GM10266 (cell line): ENCODE results near the gene PPM1M.

Source experiments
- DNase-seq: peaks from one replicate; pipeline ENCODE4 v3.0.0; 2012; ENCODE audit errors: extremely low spot score
- TF ChIP-seq, protein P1 (sequence below): IDR thresholded peaks from 2 replicates; pipeline ENCODE4 v1.5.1; 2012; ENCODE audit warnings: mild to moderate bottlenecking, low read depth; ENCODE audit not compliant: control insufficient read depth, insufficient read depth; ENCODE audit errors: missing control alignments

Gene PPM1M

DNA sequence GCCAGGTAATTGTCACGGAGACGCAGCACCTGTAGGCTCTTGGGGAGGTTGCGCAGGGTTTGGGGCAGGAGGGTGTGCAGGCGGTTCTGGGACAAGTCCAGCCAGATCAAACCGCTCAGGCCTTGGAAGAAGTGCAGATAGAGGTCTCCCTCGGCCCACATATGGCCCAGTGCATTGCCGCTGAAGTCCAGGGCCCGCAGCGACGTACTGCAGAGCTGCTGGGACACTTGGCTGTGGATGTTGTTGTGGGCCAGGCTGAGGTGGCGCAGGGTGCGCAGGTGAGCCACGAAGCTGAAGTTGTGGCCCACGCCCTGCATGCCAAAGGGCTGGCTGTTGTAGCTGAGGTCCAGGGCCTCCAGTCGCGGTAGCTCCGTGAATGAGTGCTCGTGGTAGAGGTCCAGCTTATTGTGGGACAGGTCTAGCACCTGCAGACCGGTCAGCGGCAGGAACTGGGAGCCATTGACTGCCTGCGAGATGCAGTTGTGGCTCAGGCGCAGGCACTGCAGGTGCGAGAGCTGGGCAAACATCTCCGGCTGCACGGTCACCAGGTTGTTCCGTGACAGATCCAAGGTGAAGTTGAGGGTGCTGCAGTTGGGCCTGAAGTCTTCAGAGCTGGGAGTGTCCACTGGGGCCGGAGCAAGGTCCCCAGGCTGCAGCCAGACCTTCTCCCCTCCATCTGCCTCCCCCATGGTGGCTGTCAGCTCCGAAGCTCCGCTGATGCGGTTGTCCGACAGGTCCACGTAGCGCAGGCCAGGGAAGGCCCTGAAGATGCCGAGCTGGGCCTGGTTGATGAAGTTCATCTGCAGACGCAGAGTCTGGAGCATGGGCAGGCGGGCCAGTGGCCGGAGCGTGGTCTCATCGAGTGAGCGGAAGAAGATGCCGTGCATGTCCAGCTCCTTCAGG, 23.0 kb upstream of the PPM1M start:
- DNase-seq: no peak
- TF ChIP-seq, protein P1, sequence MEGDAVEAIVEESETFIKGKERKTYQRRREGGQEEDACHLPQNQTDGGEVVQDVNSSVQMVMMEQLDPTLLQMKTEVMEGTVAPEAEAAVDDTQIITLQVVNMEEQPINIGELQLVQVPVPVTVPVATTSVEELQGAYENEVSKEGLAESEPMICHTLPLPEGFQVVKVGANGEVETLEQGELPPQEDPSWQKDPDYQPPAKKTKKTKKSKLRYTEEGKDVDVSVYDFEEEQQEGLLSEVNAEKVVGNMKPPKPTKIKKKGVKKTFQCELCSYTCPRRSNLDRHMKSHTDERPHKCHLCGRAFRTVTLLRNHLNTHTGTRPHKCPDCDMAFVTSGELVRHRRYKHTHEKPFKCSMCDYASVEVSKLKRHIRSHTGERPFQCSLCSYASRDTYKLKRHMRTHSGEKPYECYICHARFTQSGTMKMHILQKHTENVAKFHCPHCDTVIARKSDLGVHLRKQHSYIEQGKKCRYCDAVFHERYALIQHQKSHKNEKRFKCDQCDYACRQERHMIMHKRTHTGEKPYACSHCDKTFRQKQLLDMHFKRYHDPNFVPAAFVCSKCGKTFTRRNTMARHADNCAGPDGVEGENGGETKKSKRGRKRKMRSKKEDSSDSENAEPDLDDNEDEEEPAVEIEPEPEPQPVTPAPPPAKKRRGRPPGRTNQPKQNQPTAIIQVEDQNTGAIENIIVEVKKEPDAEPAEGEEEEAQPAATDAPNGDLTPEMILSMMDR: no peak

DNA sequence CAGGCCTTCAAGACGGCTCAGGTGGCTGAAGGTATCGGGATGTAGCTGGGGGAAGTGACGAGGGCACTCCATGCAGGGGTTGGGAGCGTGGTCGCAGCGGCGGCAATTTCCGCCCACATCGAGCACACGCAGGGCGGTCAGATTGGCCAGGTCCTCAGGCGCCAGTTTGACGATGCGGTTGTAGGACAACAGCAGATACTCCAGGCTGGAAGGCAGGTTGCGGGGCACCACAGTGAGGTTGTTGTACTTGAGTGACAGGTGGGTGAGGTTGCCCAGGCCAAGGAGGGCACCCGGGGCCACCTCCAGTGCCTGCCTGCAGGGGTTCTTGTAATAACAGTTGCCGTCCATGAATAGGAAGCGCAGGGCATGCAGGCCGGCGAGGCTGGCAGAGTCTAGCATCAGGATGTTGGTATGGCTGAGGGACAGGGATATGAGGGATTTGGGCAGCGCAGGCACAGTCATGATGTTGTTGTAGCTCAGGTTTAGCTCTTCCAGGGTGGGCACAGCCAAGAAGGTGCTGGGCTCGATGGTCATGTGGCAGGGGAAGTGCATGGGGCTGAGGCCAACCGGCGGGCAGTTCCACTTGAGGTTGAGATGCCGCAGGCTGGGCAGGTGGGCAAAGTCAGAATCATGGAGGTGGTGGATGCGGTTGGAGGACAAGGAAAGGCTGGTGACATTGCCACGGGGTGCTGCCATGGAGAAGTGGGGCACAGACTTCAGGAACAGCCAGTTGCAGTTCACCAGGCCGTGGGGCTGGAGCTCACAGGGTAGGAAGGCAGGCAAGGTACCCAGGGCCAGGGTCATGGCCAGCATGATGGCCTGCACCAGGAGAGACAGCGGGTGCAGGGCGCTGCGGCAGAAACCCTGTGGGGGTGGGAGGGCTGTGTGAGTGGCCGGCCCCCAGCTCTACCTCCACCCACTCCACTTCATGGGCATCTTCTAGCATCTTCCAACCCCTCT, 21.8 kb upstream of the PPM1M start:
- TF ChIP-seq, protein P1: no peak
- no peak for DNase-seq

DNA sequence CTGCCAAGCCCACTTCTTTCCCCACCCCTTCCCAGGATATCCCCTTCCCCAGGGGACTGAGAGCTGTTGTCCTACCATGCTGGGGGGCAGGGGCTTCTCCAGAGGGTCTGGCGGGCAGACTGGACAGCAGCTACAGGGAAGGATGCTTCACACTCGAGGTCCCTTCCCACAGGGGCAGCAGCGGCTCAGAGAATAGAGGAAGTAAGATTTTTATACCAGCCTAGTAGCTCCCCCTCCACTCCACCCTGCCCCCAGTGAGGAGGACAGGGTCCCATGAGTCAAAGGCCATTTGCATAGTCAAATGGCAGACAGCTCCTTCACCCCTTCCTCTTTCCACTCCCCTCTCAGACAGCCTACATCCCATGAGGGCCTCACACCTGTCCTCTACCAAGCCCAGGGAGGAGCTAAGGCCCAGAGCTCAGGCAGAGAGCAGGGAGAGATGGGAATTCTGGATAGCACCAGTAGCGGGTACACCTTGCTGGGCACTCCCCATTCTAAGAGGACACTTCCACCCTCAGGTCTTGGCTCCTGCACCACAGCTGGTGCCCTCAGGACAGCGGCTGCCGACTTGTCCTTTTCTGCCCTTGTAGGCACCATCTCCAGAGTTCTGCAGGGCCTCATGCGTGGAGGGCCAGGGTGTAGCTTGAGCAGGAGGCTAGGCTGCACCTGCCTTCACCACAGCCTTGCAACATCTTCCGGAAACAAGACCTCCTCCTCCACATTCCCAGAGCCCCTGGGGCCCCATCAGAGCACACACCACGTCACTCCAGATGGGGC, 19.9 kb upstream of the PPM1M start, which contains the start of gene TLR9:
TLR9 (minus strand) TSS at position 194 of the 777 bp plus-strand sequence; CDS start at position 78, 116 bp downstream.
- TF ChIP-seq, protein P1: no peak
- peak; percentile 84 for DNase-seq

DNA sequence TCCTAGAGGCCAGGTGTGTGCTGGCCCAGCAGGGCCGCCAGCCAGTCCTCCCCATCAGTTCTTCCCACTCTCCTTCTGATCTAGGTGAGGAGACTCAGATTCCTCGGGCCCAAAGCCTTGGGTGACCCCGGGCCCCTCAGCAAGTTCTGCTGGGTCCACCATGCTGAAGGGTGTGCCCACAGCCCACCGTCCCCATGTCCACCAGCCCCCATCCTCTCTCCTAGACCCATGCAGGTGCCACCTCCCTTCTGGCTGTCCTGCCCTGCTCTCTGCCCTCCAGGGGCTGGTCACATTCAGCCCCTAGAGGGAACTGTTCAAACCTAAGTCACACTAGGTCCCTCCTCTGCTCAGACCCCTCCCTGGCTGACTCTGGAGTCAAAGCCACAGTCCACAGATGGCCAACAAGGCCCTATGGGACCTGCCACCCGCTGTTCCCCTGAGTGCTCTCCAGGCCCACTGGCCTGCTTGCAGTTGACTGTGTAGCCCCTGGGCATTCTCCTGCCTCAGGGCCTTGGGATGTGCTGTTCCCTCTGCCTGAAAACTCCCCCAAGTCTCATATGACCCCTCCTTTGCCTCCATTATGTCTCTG, 19.2 kb upstream of the PPM1M start:
- DNase-seq: no peak
- TF ChIP-seq, protein P1: no peak

DNA sequence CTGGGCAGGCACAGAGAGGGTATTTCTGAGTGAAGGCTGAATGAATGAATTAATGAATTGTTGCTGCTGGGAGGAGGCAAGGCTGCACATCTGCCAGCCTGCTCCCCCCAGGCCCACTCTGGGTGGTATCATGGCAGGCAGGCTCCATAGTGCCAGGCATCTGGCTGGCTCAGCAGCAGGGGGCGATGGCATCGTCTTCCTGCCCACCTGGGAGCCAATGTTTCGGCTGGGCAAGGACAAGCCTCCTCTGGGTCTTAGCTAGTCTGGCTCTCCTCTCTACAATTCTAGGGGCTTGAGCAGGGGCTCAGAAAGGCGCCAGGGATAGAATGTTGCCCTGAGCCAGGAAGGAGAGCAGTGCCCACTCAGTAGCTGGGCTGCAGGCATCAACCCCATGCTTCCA, 18.4 kb upstream of the PPM1M start:
- no peak for DNase-seq
- TF ChIP-seq, protein P1: peak; percentile 3

DNA sequence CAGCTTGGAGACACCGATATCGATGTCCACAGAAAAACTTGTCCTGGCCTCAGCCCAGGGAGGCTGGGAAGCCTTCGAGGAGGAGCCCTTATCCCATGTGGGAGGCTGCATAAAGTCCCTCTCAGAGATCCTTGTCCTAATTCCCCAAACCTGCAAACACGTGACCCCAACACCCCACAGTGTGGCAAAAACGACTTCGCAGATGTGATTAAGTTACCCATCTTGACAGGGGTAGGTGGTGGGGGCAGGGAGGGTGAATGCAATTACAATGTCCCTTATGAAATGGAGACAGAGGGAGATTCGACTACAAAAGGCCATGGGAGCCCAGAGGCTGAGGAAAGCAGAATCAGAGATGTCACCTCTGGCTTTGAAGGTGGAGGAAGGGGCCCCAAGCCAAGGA, 17.8 kb upstream of the PPM1M start:
- TF ChIP-seq, protein P1: no peak
- no peak for DNase-seq
